ENCODE measurements around the gene ABAT. TPM values are rescaled to one million over a fixed set of nuclear protein-coding genes. Genes with fewer than 3 reads are reported as not detected.

Gene ABAT
- total and polyA plus RNA-seq, 10 of the 15 experiments (the other 5 are each of a cell fraction or from before 2014, with no cell fraction given): 1.0 to 10.6 (median 1.9) TPM

- CTCF ChIA-PET: interaction anchor here (0.9 kb wide), 1 partner anchor 149 kb away, joined by 3 read pairs; no protein-coding TSS in a partner anchor
These were observed 29.3 kb downstream of the ABAT start for GRCh38 chr16:8703693-8704092.

More at GRCh38 chr16:8703693-8704092, 29.3 kb downstream of the ABAT start:
- H3K9me3 ChIP-seq (replicated peaks; ENCODE audit: control insufficient read depth, insufficient read depth, low read length): no peaks in the 10 kb centered on the region; the same call in 2 of the 3 replicates
- no peak overlapping the region for H3K9ac ChIP-seq (ENCODE audit: control insufficient read depth, insufficient read depth, low read length)
- BruUV-seq (replicated peaks): no TSS peak
- H3K4me1 ChIP-seq (ENCODE audit: control insufficient read depth, insufficient read depth, low read length): no peaks in the 10 kb centered on the region
- H3K79me2 ChIP-seq (ENCODE audit: control insufficient read depth, insufficient read depth, low read length): no peaks in the 10 kb centered on the region
- SMC1A ChIA-PET (ENCODE audit: uncharacterized antibody, unreplicated experiment): no interaction called here
- no peaks in the 10 kb centered on the region for H4K20me1 ChIP-seq (ENCODE audit: control insufficient read depth, insufficient read depth)
- no peak overlapping the region for H3K27ac ChIP-seq (ENCODE audit: control insufficient read depth, insufficient read depth)
- in situ Hi-C loops (cut with MboI) (no loop called here), intact Hi-C loops (cut with micrococcal nuclease; ENCODE audit: unreplicated experiment) (no loop called here)
- FAIRE-seq: no peak
- H2AFZ ChIP-seq (ENCODE audit: control insufficient read depth, low read depth, low read length): no peak overlapping the region
- H3K4me2 ChIP-seq (ENCODE audit: control insufficient read depth, insufficient read depth): no peak overlapping the region
- RAD21 ChIA-PET (ENCODE audit: unreplicated experiment): no interaction called here
- no peaks in the 10 kb centered on the region for H3K27me3 ChIP-seq (replicated peaks in 1 of 2; ENCODE audit: control insufficient read depth in 2 of 2, insufficient read depth in 2 of 2, low read length in 1 of 2)
- POLR2A ChIA-PET: no interaction called here
- no peak overlapping the region for H3K4me3 ChIP-seq
- 81% methylated on average over 2 of the region's 2 CpGs for WGBS (ENCODE audit: insufficient coverage, insufficient replicate concordance, low lambda C conversion rate, missing lambda C conversion rate)
- ATAC-seq: no peak
- H3K36me3 ChIP-seq (ENCODE audit: control insufficient read depth in 2 of 2, insufficient read depth in 2 of 2, low read length in 1 of 2): no peaks in the 10 kb centered on the region
- DNase-seq (ENCODE audit: low read depth, low spot score): no peak
- TF ChIP-seq BCL11A (IDR thresholded peaks at IDR 0.05; ENCODE audit: low read depth, low read length) (no peak), FOXM1 (IDR thresholded peaks at IDR 0.05; ENCODE audit: low read depth, low read length) (no peak), YBX1 (IDR thresholded peaks at IDR 0.05) (no peak)
- TF ChIP-seq, protein P1, sequence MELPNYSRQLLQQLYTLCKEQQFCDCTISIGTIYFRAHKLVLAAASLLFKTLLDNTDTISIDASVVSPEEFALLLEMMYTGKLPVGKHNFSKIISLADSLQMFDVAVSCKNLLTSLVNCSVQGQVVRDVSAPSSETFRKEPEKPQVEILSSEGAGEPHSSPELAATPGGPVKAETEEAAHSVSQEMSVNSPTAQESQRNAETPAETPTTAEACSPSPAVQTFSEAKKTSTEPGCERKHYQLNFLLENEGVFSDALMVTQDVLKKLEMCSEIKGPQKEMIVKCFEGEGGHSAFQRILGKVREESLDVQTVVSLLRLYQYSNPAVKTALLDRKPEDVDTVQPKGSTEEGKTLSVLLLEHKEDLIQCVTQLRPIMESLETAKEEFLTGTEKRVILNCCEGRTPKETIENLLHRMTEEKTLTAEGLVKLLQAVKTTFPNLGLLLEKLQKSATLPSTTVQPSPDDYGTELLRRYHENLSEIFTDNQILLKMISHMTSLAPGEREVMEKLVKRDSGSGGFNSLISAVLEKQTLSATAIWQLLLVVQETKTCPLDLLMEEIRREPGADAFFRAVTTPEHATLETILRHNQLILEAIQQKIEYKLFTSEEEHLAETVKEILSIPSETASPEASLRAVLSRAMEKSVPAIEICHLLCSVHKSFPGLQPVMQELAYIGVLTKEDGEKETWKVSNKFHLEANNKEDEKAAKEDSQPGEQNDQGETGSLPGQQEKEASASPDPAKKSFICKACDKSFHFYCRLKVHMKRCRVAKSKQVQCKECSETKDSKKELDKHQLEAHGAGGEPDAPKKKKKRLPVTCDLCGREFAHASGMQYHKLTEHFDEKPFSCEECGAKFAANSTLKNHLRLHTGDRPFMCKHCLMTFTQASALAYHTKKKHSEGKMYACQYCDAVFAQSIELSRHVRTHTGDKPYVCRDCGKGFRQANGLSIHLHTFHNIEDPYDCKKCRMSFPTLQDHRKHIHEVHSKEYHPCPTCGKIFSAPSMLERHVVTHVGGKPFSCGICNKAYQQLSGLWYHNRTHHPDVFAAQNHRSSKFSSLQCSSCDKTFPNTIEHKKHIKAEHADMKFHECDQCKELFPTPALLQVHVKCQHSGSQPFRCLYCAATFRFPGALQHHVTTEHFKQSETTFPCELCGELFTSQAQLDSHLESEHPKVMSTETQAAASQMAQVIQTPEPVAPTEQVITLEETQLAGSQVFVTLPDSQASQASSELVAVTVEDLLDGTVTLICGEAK (IDR thresholded peaks at IDR 0.05; ENCODE audit: borderline replicate concordance): peak; percentile 55

Measured in GM12878 (cell line).